GM23248 (cell line): ENCODE results near the gene TBC1D22A.

Experiments
- EZH2 ChIP-seq: fragments of 200-600 bp; sonication (generic); IDR thresholded peaks from 2 replicates; pipeline ENCODE4 v1.6.1; 2018; ENCODE audit warnings: antibody characterized with exemption, mild to moderate bottlenecking; ENCODE audit not compliant: insufficient read depth, poor library complexity, severe bottlenecking
- EZH2phosphoT487 ChIP-seq: fragments of 200-600 bp; sonication (generic); IDR thresholded peaks from 2 replicates; pipeline ENCODE4 v1.6.1; 2018; ENCODE audit warnings: antibody characterized with exemption, moderate library complexity, mild to moderate bottlenecking, low read depth; ENCODE audit not compliant: insufficient read depth

GRCh38 chr22:46970411-46971098 lies 208.1 kb downstream of the TBC1D22A start:
- TF ChIP-seq EZH2 (no peak), EZH2phosphoT487 (no peak)
